OCI-LY3 (cell line): Measurements from ENCODE around the gene IFI27.

Source experiments
- EZH2phosphoT487 ChIP-seq: fragments of 200-600 bp; shearing (Covaris generic); IDR thresholded peaks from 2 replicates; pipeline ENCODE4 v1.6.1; 2018; ENCODE audit warnings: antibody characterized with exemption, mixed run types, low read depth
- TF ChIP-seq, protein P1 (sequence below): fragments of 200-600, 300-600 bp; sonication (generic); IDR thresholded peaks from 2 replicates; pipeline ENCODE4 v1.5.1; 2014; ENCODE audit warnings: antibody characterized with exemption, low read length, low read depth

DNA sequence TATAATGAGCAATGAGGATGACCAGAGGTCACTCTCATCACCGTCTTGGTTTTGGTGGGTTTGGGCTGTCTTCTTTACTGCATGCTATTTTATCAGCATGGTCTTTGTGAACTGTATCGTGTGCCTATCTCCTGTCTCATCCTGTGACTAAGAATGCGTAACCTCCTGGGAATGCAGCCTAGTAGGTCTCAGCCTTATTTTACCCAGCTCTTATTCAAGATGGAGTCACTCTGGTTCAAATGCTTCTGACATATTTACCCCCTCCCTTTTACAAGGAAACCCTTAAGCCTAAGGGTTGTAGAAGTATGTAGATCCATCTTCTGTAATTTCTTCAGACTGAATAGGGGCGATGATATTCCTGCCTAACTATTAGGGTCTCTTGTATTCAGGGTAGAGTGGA is 21.1 kb upstream of the IFI27 start:
- TF ChIP-seq, protein P1, sequence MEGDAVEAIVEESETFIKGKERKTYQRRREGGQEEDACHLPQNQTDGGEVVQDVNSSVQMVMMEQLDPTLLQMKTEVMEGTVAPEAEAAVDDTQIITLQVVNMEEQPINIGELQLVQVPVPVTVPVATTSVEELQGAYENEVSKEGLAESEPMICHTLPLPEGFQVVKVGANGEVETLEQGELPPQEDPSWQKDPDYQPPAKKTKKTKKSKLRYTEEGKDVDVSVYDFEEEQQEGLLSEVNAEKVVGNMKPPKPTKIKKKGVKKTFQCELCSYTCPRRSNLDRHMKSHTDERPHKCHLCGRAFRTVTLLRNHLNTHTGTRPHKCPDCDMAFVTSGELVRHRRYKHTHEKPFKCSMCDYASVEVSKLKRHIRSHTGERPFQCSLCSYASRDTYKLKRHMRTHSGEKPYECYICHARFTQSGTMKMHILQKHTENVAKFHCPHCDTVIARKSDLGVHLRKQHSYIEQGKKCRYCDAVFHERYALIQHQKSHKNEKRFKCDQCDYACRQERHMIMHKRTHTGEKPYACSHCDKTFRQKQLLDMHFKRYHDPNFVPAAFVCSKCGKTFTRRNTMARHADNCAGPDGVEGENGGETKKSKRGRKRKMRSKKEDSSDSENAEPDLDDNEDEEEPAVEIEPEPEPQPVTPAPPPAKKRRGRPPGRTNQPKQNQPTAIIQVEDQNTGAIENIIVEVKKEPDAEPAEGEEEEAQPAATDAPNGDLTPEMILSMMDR: no peak
- no peak for TF ChIP-seq EZH2phosphoT487
